Retina (tissue), 1 donor: ENCODE results near the gene RPS15.
"Not testable (repeated sequence)": the region's sequence is repeated elsewhere in the genome, so short reads cannot be mapped to it uniquely, and the experiment has no call there.

ENCODE experiments used
- DNase-seq: peaks from one replicate; pipeline ENCODE4 v3.0.0-alpha.2; 2016

The RPS15 gene

GRCh38 chr19:1435378-1435989, 2.7 kb upstream of the RPS15 start:
- DNase-seq, result no peak

- no peak for DNase-seq
These were observed 587 bp upstream of the RPS15 start for GRCh38 chr19:1437609-1438008.

- peak; percentile 37 for DNase-seq
These were observed 748 bp downstream of the RPS15 start for GRCh38 chr19:1438933-1439354.

GRCh38 chr19:1439525-1440417, 1.6 kb downstream of the RPS15 start:
- DNase-seq, result not testable (repeated sequence)

GRCh38 chr19:1440418-1440801, 2.2 kb downstream of the RPS15 start:
- no peak for DNase-seq

GRCh38 chr19:1441022-1441426, 2.8 kb downstream of the RPS15 start:
- no peak for DNase-seq

GRCh38 chr19:1441677-1442438, 3.7 kb downstream of the RPS15 start:
- no peak for DNase-seq

GRCh38 chr19:1445185-1445931, 7.2 kb downstream of the RPS15 start:
- DNase-seq, result peak; percentile 97

GRCh38 chr19:1445932-1446712, 7.9 kb downstream of the RPS15 start:
- DNase-seq, result peak; percentile 90

GRCh38 chr19:1446713-1447481, 8.7 kb downstream of the RPS15 start:
- no peak for DNase-seq

GRCh38 chr19:1447504-1447903, 9.3 kb downstream of the RPS15 start:
- DNase-seq, result no peak

GRCh38 chr19:1447944-1448343, 9.7 kb downstream of the RPS15 start:
- DNase-seq, result no peak

- DNase-seq, result peak; percentile 94
These were observed 11.6 kb downstream of the RPS15 start, which contains the start of gene APC2 for GRCh38 chr19:1449467-1450442. Gene APC2, plus strand, starts transcription at chr19:1450121. Its CDS starts 2,881 bp downstream, at chr19:1453002.

GRCh38 chr19:1450735-1451731, 12.8 kb downstream of the RPS15 start:
- peak; percentile 67 for DNase-seq

GRCh38 chr19:1451916-1452801, 14.0 kb downstream of the RPS15 start:
- peak; percentile 88 for DNase-seq

GRCh38 chr19:1452802-1453524, 14.8 kb downstream of the RPS15 start:
- DNase-seq, result peak; percentile 54
